PC-9 (cell line): ENCODE results near the gene ADGRL3. TPM values are rescaled to one million over a fixed set of nuclear protein-coding genes. Genes with fewer than 3 reads are reported as not detected.

Experiments used
- BruUV-seq: library from RNA; stranded (reverse); fragments of 400-500 nt; replicated peaks from 2 replicates; lab custom pipeline; 2021; lab: Mats Ljungman, UMichigan
- CTCF ChIA-PET: fragments of 300-600 bp; sonication (Branson Sonifier 250); formaldehyde crosslinking; loops from one replicate; lab custom pipeline; 2022; ENCODE audit warnings: antibody characterized with exemption; lab: Charles Lee
- POLR2A ChIA-PET: fragments of 300-600 bp; sonication (Branson Sonifier 250); formaldehyde crosslinking; loops from one replicate; lab custom pipeline; 2022; ENCODE audit warnings: antibody characterized with exemption; ENCODE audit not compliant: unreplicated experiment; lab: Charles Lee
- DNase-seq, 2 experiments: peaks; one replicate each; pipeline versions ENCODE4 v3.0.0 to v3.0.0-alpha.2; 2015 to 2022; ENCODE audit warnings: mixed read lengths in 1 of 2
- H2AFZ ChIP-seq: fragments of 200-600 bp; sonication (generic); 2 replicates; pipeline ENCODE4 v1.8.1; 2017; ENCODE audit warnings: antibody characterized with exemption
- H3F3A ChIP-seq: fragments of 200-600 bp; sonication (generic); 2 replicates; pipeline ENCODE4 v1.8.1; 2017; ENCODE audit warnings: antibody characterized with exemption, mild to moderate bottlenecking, low read depth; ENCODE audit not compliant: insufficient read depth
- H3K27ac ChIP-seq: fragments of 200-600 bp; sonication (generic); 2 replicates; pipeline ENCODE4 v1.6.1; 2016; ENCODE audit warnings: mixed run types
- H3K27me3 ChIP-seq: fragments of 200-600 bp; sonication (generic); 2 replicates; pipeline ENCODE4 v1.6.1; 2016; ENCODE audit warnings: low read depth, mixed run types; ENCODE audit not compliant: insufficient read depth
- H3K36me3 ChIP-seq: fragments of 200-600 bp; sonication (generic); 2 replicates; pipeline ENCODE4 v1.6.1; 2016; ENCODE audit warnings: low read depth, mixed run types
- H3K4me1 ChIP-seq: fragments of 200-600 bp; sonication (generic); replicated peaks from 2 replicates; pipeline ENCODE4 v1.6.1; 2016; ENCODE audit warnings: mixed run types; ENCODE audit not compliant: insufficient read depth
- H3K4me2 ChIP-seq: fragments of 200-600 bp; sonication (generic); 2 replicates; pipeline ENCODE4 v1.6.1; 2017; ENCODE audit warnings: mixed run types
- H3K4me3 ChIP-seq: fragments of 200-600 bp; sonication (generic); 2 replicates; pipeline ENCODE4 v1.6.1; 2016; ENCODE audit warnings: mixed run types
- H3K79me2 ChIP-seq: fragments of 200-600 bp; sonication (generic); 2 replicates; pipeline ENCODE4 v1.6.1; 2017; ENCODE audit warnings: low read depth, mixed run types
- H3K9me2 ChIP-seq: fragments of 200-600 bp; sonication (generic); 2 replicates; pipeline ENCODE4 v1.8.1; 2017; ENCODE audit warnings: mild to moderate bottlenecking; ENCODE audit not compliant: insufficient read depth
- H3K9me3 ChIP-seq: fragments of 200-600 bp; sonication (generic); 2 replicates; pipeline ENCODE4 v1.8.1; 2016; ENCODE audit warnings: low read depth; ENCODE audit not compliant: insufficient read depth
- H4K20me1 ChIP-seq: fragments of 200-600 bp; sonication (generic); 2 replicates; pipeline ENCODE4 v1.8.1; 2017; ENCODE audit not compliant: insufficient read depth
- CTCF ChIP-seq: fragments of 200-600 bp; sonication (generic); conservative IDR thresholded peaks from 2 replicates; pipeline ENCODE4 v1.6.1; 2017; ENCODE audit warnings: mixed run types, antibody characterized with exemption, mild to moderate bottlenecking, moderate library complexity
- EZH2 ChIP-seq: fragments of 200-600 bp; sonication (generic); IDR thresholded peaks from 2 replicates; pipeline ENCODE4 v1.8.0; 2017; ENCODE audit warnings: antibody characterized with exemption, low read depth
- intact Hi-C: fragments of 100-400 bp; cut with micrococcal nuclease; formaldehyde crosslinking; loops from one replicate; pipeline ENCODE4 v1.10.0; 2022; ENCODE audit not compliant: unreplicated experiment
- total RNA-seq: library from RNA; stranded (reverse); gene quantifications from 2 replicates; pipeline ENCODE4 v1.2.3, GENCODE V29; 2021

ADGRL3 gene
- total RNA-seq, 1 experiment from 2014 or later, result 1.6 TPM

- H3K27me3 ChIP-seq, result no peaks in the 10 kb centered on the region
- no peaks in the 10 kb centered on the region for H3K4me1 ChIP-seq
- H3K4me3 ChIP-seq, result no peak overlapping the region
- no peak overlapping the region for H3K27ac ChIP-seq
- CTCF ChIA-PET, result no interaction called here
- H3K79me2 ChIP-seq, result no peaks in the 10 kb centered on the region
- no peaks in the 10 kb centered on the region for H3K36me3 ChIP-seq
- no peaks in the 10 kb centered on the region for H4K20me1 ChIP-seq
- DNase-seq, result no peak
- H3F3A ChIP-seq, result no peaks in the 10 kb centered on the region
- BruUV-seq, result no TSS peak
- no peaks in the 10 kb centered on the region for H3K9me3 ChIP-seq
- no peaks in the 10 kb centered on the region for H3K9me2 ChIP-seq
- intact Hi-C loops, result no loop called here
- no peak overlapping the region for H3K4me2 ChIP-seq
- H2AFZ ChIP-seq, result no peak overlapping the region
- POLR2A ChIA-PET, result no interaction called here
- TF ChIP-seq EZH2 (no peak), CTCF (no peak)
Observed at GRCh38 chr4:61614231-61614630, 414.1 kb downstream of the ADGRL3 start.

GRCh38 chr4:61619528-61619927, 419.4 kb downstream of the ADGRL3 start:
- BruUV-seq, result no TSS peak
- no peak overlapping the region for H3K4me2 ChIP-seq
- H2AFZ ChIP-seq, result no peak overlapping the region
- no peak overlapping the region for H3K27ac ChIP-seq
- no peak overlapping the region for H3K4me3 ChIP-seq
- H3K9me2 ChIP-seq, result no peaks in the 10 kb centered on the region
- ChIA-PET POLR2A (no interaction called here), CTCF (no interaction called here)
- intact Hi-C loops, result no loop called here
- H4K20me1 ChIP-seq, result no peaks in the 10 kb centered on the region
- no peaks in the 10 kb centered on the region for H3F3A ChIP-seq
- TF ChIP-seq EZH2 (no peak), CTCF (no peak)
- H3K36me3 ChIP-seq, result no peaks in the 10 kb centered on the region
- no peaks in the 10 kb centered on the region for H3K9me3 ChIP-seq
- H3K27me3 ChIP-seq, result no peaks in the 10 kb centered on the region
- no peaks in the 10 kb centered on the region for H3K4me1 ChIP-seq
- no peak for DNase-seq
- H3K79me2 ChIP-seq, result no peaks in the 10 kb centered on the region

- Histone ChIP-seq H3K27me3 (no peaks in the 10 kb centered on the region), H3K79me2 (no peaks in the 10 kb centered on the region), H2AFZ (no peak overlapping the region), H3K4me1 (no peaks in the 10 kb centered on the region), H3K9me2 (no peaks in the 10 kb centered on the region), H3K4me3 (no peak overlapping the region), H3K36me3 (no peaks in the 10 kb centered on the region), H4K20me1 (no peaks in the 10 kb centered on the region), H3F3A (no peaks in the 10 kb centered on the region), H3K4me2 (no peak overlapping the region), H3K27ac (no peak overlapping the region), H3K9me3 (no peaks in the 10 kb centered on the region)
- ChIA-PET POLR2A (no interaction called here), CTCF (no interaction called here)
- BruUV-seq, result no TSS peak
- intact Hi-C loops, result no loop called here
- DNase-seq, result no peak
- TF ChIP-seq CTCF (no peak), EZH2 (no peak)
Observed at GRCh38 chr4:61628282-61628681, 428.2 kb downstream of the ADGRL3 start.
